Measurements from ENCODE around the gene AP3M1.
A peak's percentile ranks its signal among the peaks of the same experiment; 100 is the strongest.

Gene AP3M1

GRCh38 chr10:74084955-74085354, 65.7 kb downstream of the AP3M1 start:
- no peak overlapping the region for H3K9ac ChIP-seq (ENCODE audit: insufficient read length)
- H3K9me3 ChIP-seq (ENCODE audit: low read depth, low read length) = no peaks in the 10 kb centered on the region
- no peak overlapping the region for H3K27ac ChIP-seq
- H3K4me3 ChIP-seq = no peak overlapping the region
- DNase-seq (ENCODE audit: low read depth, low spot score) = no peak
- TF ChIP-seq FOXP2 (optimal IDR thresholded peaks at IDR 0.05; ENCODE audit: control extremely low read depth, extremely low read length, insufficient read depth) = no peak
- TF ChIP-seq POLR2AphosphoS5 (IDR thresholded peaks at IDR 0.05; ENCODE audit: borderline replicate concordance, low read depth, low read length) = no peak
- no peak for TF ChIP-seq EZH2 (IDR thresholded peaks at IDR 0.05)
- H3K36me3 ChIP-seq (ENCODE audit: insufficient read depth, low read length) = no peaks in the 10 kb centered on the region

- Histone ChIP-seq H3K36me3 (ENCODE audit: insufficient read depth, low read length) (no peaks in the 10 kb centered on the region), H3K27ac (no peak overlapping the region), H3K9me3 (ENCODE audit: low read depth, low read length) (no peaks in the 10 kb centered on the region), H3K4me3 (no peak overlapping the region), H3K9ac (ENCODE audit: insufficient read length) (no peak overlapping the region)
- no peak for DNase-seq (ENCODE audit: low read depth, low spot score)
- TF ChIP-seq FOXP2 (optimal IDR thresholded peaks at IDR 0.05; ENCODE audit: control extremely low read depth, extremely low read length, insufficient read depth) = no peak
- TF ChIP-seq POLR2AphosphoS5 (IDR thresholded peaks at IDR 0.05; ENCODE audit: borderline replicate concordance, low read depth, low read length) = no peak
- no peak for TF ChIP-seq EZH2 (IDR thresholded peaks at IDR 0.05)
Measured at GRCh38 chr10:74083304-74083703, 67.3 kb downstream of the AP3M1 start.

DNA sequence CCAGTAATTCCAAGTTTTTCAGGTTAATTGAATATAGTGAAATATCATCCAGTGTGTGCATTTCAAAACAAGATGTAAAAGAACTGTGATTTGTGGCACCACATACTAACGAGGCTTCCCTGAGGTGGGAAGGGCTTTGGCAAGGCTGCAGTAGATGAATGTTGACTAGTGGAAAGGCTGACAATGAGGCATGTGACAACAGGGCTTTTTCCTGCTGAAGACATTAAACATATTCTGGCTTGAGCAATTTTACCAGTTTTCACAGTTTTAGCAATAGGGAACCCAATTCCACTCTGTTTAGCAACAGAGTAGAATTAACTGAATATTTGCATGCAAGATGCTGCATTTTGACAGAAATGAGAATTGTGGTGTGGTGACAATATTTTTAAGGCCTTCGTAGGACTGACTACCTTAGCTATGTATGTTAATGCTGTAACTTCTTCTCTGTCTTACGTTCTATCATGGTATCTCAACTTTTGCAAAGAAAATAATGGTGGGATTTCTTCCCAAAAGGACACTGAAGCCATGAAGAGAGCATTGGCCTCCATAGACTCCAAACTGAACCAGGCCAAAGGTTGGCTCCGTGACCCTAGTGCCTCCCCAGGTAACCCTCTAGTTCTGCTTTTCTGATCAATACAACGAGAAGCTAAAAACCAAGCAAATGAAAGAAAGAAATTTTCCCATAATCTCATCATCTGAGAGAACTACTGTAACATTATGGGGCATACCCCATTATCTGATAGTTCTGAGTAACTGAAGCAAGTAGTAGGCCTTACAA, 68.5 kb downstream of the AP3M1 start:
- TF ChIP-seq FOXP2 (optimal IDR thresholded peaks at IDR 0.05; ENCODE audit: control extremely low read depth, extremely low read length, insufficient read depth) = no peak
- H3K4me3 ChIP-seq = no peak overlapping the region
- DNase-seq (ENCODE audit: low read depth, low spot score) = no peak
- no peaks in the 10 kb centered on the region for H3K9me3 ChIP-seq (ENCODE audit: low read depth, low read length)
- no peaks in the 10 kb centered on the region for H3K36me3 ChIP-seq (ENCODE audit: insufficient read depth, low read length)
- H3K9ac ChIP-seq (ENCODE audit: insufficient read length) = no peak overlapping the region
- H3K27ac ChIP-seq = no peak overlapping the region

DNA sequence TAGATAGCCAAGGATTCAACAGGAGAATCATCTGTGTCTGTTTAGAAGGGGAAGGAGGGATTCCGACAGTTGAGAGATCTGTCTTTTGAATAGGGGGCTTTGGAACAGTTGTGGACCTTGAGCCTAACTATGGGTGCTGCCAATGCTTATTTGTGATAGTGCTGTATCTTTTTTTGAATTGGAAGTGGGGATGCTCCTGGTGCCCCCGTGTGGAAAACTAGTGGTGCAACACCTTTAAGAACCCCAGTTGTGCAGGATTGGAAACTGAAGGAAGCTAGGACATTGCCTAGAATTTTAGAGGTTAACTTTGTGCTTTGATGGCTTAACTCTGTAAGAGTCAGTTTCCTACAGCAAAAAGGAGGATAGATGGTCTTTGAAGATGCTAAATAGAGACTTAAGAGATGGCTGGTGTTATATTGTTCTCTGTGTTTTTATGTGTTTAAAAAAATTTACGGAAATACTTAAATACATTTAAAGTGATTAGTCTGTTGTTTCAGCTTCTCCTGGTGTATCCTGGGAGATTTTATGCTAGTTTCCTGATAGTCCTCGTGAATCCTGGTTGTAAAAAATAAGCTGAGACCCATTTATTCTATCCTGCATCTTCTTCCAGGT, 69.3 kb downstream of the AP3M1 start:
- no peak for DNase-seq (ENCODE audit: low read depth, low spot score)
- H3K9me3 ChIP-seq (ENCODE audit: low read depth, low read length) = no peaks in the 10 kb centered on the region
- H3K9ac ChIP-seq (ENCODE audit: insufficient read length) = no peak overlapping the region
- no peak for TF ChIP-seq EZH2 (IDR thresholded peaks at IDR 0.05)
- no peak for TF ChIP-seq POLR2AphosphoS5 (IDR thresholded peaks at IDR 0.05; ENCODE audit: borderline replicate concordance, low read depth, low read length)
- no peak for TF ChIP-seq FOXP2 (optimal IDR thresholded peaks at IDR 0.05; ENCODE audit: control extremely low read depth, extremely low read length, insufficient read depth)
- H3K4me3 ChIP-seq = no peak overlapping the region
- H3K27ac ChIP-seq = no peak overlapping the region
- no peaks in the 10 kb centered on the region for H3K36me3 ChIP-seq (ENCODE audit: insufficient read depth, low read length)

- H3K4me3 ChIP-seq = peak overlapping the region; percentile 7; the same call in 1 of the 2 replicates
- no peaks in the 10 kb centered on the region for H3K36me3 ChIP-seq (ENCODE audit: insufficient read depth, low read length)
- TF ChIP-seq POLR2AphosphoS5 (IDR thresholded peaks at IDR 0.05; ENCODE audit: borderline replicate concordance, low read depth, low read length) (no peak), FOXP2 (optimal IDR thresholded peaks at IDR 0.05; ENCODE audit: control extremely low read depth, extremely low read length, insufficient read depth) (no peak), EZH2 (IDR thresholded peaks at IDR 0.05) (no peak)
Measured at GRCh38 chr10:74079936-74080590, 70.6 kb downstream of the AP3M1 start.

GRCh38 chr10:74079028-74079935, 71.3 kb downstream of the AP3M1 start:
- no peaks in the 10 kb centered on the region for H3K36me3 ChIP-seq (ENCODE audit: insufficient read depth, low read length)
- H3K4me3 ChIP-seq = no peak overlapping the region; the same call in 1 of the 2 replicates
- no peaks in the 10 kb centered on the region for H3K9me3 ChIP-seq (ENCODE audit: low read depth, low read length)
- TF ChIP-seq FOXP2 (optimal IDR thresholded peaks at IDR 0.05; ENCODE audit: control extremely low read depth, extremely low read length, insufficient read depth) (no peak), POLR2AphosphoS5 (IDR thresholded peaks at IDR 0.05; ENCODE audit: borderline replicate concordance, low read depth, low read length) (no peak), EZH2 (IDR thresholded peaks at IDR 0.05) (no peak)
- DNase-seq (ENCODE audit: low read depth, low spot score) = no peak
- peak overlapping the region; percentile 48; the same call in 1 of the 2 replicates for H3K27ac ChIP-seq
- H3K9ac ChIP-seq (ENCODE audit: insufficient read length) = no peak overlapping the region

More at GRCh38 chr10:74079936-74080590, 70.6 kb downstream of the AP3M1 start:
- H3K9ac ChIP-seq (ENCODE audit: insufficient read length) = no peak overlapping the region
- H3K27ac ChIP-seq = peak overlapping the region; percentile 48; the same call in 1 of the 2 replicates
- no peak for DNase-seq (ENCODE audit: low read depth, low spot score)
- no peaks in the 10 kb centered on the region for H3K9me3 ChIP-seq (ENCODE audit: low read depth, low read length)

- TF ChIP-seq POLR2AphosphoS5 (IDR thresholded peaks at IDR 0.05; ENCODE audit: borderline replicate concordance, low read depth, low read length) (no peak), FOXP2 (optimal IDR thresholded peaks at IDR 0.05; ENCODE audit: control extremely low read depth, extremely low read length, insufficient read depth) (no peak), EZH2 (IDR thresholded peaks at IDR 0.05) (no peak)
- Histone ChIP-seq H3K9ac (ENCODE audit: insufficient read length) (no peak overlapping the region), H3K9me3 (ENCODE audit: low read depth, low read length) (no peaks in the 10 kb centered on the region), H3K4me3 (no peak overlapping the region), H3K36me3 (ENCODE audit: insufficient read depth, low read length) (no peaks in the 10 kb centered on the region), H3K27ac (no peak overlapping the region)
- no peak for DNase-seq (ENCODE audit: low read depth, low spot score)
Measured at GRCh38 chr10:74078037-74078436, 72.6 kb downstream of the AP3M1 start.

Data from SK-N-MC (cell line).